Liver (tissue), 9 donors: ENCODE measurements around the gene PPP2R2D. TPM values are rescaled to one million over a fixed set of nuclear protein-coding genes. Genes with fewer than 3 reads are reported as not detected.

Experiments used
- DNase-seq: peaks from one replicate; pipeline ENCODE4 v3.0.0-alpha.2; 2017; ENCODE audit warnings: low spot score
- H3K27ac ChIP-seq, 2 donors: one replicate each; pipeline ENCODE4 v1.7.0; 2013; ENCODE audit warnings: inconsistent platforms in 2 of 2, low read length in 2 of 2, control low read depth in 1 of 2, low read depth in 1 of 2, mild to moderate bottlenecking in 1 of 2
- H3K27me3 ChIP-seq, 4 donors: one replicate each; pipeline versions ENCODE4 v1.6.1 to v1.7.0; 2013; ENCODE audit warnings: low read length in 3 of 4, inconsistent platforms in 1 of 4, mild to moderate bottlenecking in 1 of 4, moderate library complexity in 1 of 4; ENCODE audit not compliant: control insufficient read depth in 4 of 4, insufficient read depth in 4 of 4
- H3K36me3 ChIP-seq, 4 donors: one replicate each; pipeline versions ENCODE4 v1.6.1 to v1.7.0; 2013; ENCODE audit warnings: low read length in 3 of 4, mild to moderate bottlenecking in 3 of 4, low read depth in 1 of 4, moderate library complexity in 1 of 4; ENCODE audit not compliant: control insufficient read depth in 4 of 4, insufficient read depth in 3 of 4
- H3K4me1 ChIP-seq, 4 donors: one replicate each; pipeline versions ENCODE4 v1.6.1 to v1.7.0; 2013; ENCODE audit warnings: low read length in 3 of 4, mild to moderate bottlenecking in 3 of 4, moderate library complexity in 1 of 4; ENCODE audit not compliant: control insufficient read depth in 4 of 4, insufficient read depth in 4 of 4
- H3K4me3 ChIP-seq, 3 donors: one replicate each; pipeline versions ENCODE4 v1.6.1 to v1.7.0; 2013; ENCODE audit warnings: low read length in 3 of 3, control low read depth in 1 of 3, low read depth in 1 of 3, mild to moderate bottlenecking in 1 of 3
- H3K9ac ChIP-seq, 2 donors: one replicate each; pipeline ENCODE4 v1.7.0; 2013; ENCODE audit warnings: low read length in 2 of 2, mild to moderate bottlenecking in 2 of 2, moderate library complexity in 2 of 2, control low read depth in 1 of 2, low read depth in 1 of 2
- H3K9me3 ChIP-seq, 4 donors: one replicate each; pipeline versions ENCODE4 v1.6.1 to v1.7.0; 2013; ENCODE audit warnings: low read length in 3 of 4; ENCODE audit not compliant: control insufficient read depth in 4 of 4
- EGR1 ChIP-seq, 2 donors: IDR thresholded peaks; 2 replicates each; pipeline ENCODE4 v1.6.1; 2016 to 2018; ENCODE audit warnings: antibody characterized with exemption in 2 of 2, low read depth in 2 of 2
- FOXA1 ChIP-seq: IDR thresholded peaks from 2 replicates; pipeline ENCODE4 v1.6.1; 2016; ENCODE audit warnings: antibody characterized with exemption
- FOXA2 ChIP-seq: IDR thresholded peaks from 2 replicates; pipeline ENCODE4 v1.6.1; 2016; ENCODE audit warnings: antibody characterized with exemption
- GABPA ChIP-seq, 2 donors: IDR thresholded peaks in 1 of 2; conservative IDR thresholded peaks in 1 of 2; 2 replicates each; pipeline ENCODE4 v1.6.1; 2016; ENCODE audit warnings: antibody characterized with exemption in 2 of 2, mild to moderate bottlenecking in 1 of 2, moderate library complexity in 1 of 2
- HNF4A ChIP-seq, 2 donors: conservative IDR thresholded peaks; 2 replicates each; pipeline ENCODE4 v1.6.1; 2016; ENCODE audit warnings: antibody characterized with exemption in 2 of 2, mild to moderate bottlenecking in 2 of 2
- HNF4G ChIP-seq: IDR thresholded peaks from 2 replicates; pipeline ENCODE4 v1.6.1; 2016; ENCODE audit warnings: antibody characterized with exemption
- JUND ChIP-seq, 2 donors: IDR thresholded peaks; 2 replicates each; pipeline ENCODE4 v1.6.1; 2016; ENCODE audit warnings: antibody characterized with exemption in 2 of 2
- NR2F2 ChIP-seq: IDR thresholded peaks from 2 replicates; pipeline ENCODE4 v1.6.1; 2016; ENCODE audit warnings: antibody characterized with exemption
- RAD21 ChIP-seq, 2 donors: IDR thresholded peaks; 2 replicates each; pipeline ENCODE4 v1.6.1; 2016; ENCODE audit warnings: antibody characterized with exemption in 2 of 2, mild to moderate bottlenecking in 2 of 2
- RXRA ChIP-seq, 2 donors: IDR thresholded peaks; 2 replicates each; pipeline ENCODE4 v1.6.1; 2017 to 2018; ENCODE audit warnings: antibody characterized with exemption in 2 of 2, mild to moderate bottlenecking in 1 of 2
- SP1 ChIP-seq: IDR thresholded peaks from 2 replicates; pipeline ENCODE4 v1.6.1; 2018; ENCODE audit warnings: antibody characterized with exemption, mild to moderate bottlenecking
- TAF1 ChIP-seq: conservative IDR thresholded peaks from 2 replicates; pipeline ENCODE4 v1.6.1; 2016; ENCODE audit warnings: antibody characterized with exemption, mild to moderate bottlenecking
- YY1 ChIP-seq: IDR thresholded peaks from 2 replicates; pipeline ENCODE4 v1.6.1; 2016; ENCODE audit warnings: antibody characterized with exemption, mild to moderate bottlenecking
- ZBTB33 ChIP-seq: IDR thresholded peaks from 2 replicates; pipeline ENCODE4 v1.6.1; 2016; ENCODE audit warnings: antibody characterized with exemption
- whole genome bisulfite sequencing: extraction: QIAGEN DNeasy Blood & Tissue Kit; methylation state at CpG from one replicate; pipeline ENCODE4 v1.1.7; 2013; 5-methylcytosine and 5-hydroxymethylcytosine counted together
- polyA plus RNA-seq, 2 donors: library from polyadenylated mRNA; stranded (reverse) in 1 of 2; unstranded in 1 of 2; fragments of 200-250 nt in 1 of 2; fragments of >200 nt in 1 of 2; fragmentation: Nextera tagmentation in 1 of 2; extraction: Ambion mirVana in 1 of 2; gene quantifications; one replicate each; pipeline versions ENCODE4 v1.2.1 to v1.2.3, GENCODE V29; 2013 to 2015
- total RNA-seq, 2 donors: library from RNA; depleted of rRNA; stranded (reverse); fragments of >200 nt; gene quantifications; one replicate each; pipeline ENCODE4 v1.2.3, GENCODE V29; 2014
- TF ChIP-seq, protein P1 (sequence below): fragments of 150-350 bp; IDR thresholded peaks from 2 replicates; pipeline ENCODE4 v1.5.1; 2017; ENCODE audit warnings: improper control_type of control experiment, low read depth, low read length; ENCODE audit not compliant: missing input control
- TF ChIP-seq, protein P2 (sequence below): IDR thresholded peaks from 2 replicates; pipeline ENCODE4 v1.6.1; 2016; ENCODE audit warnings: antibody characterized with exemption
- TF ChIP-seq, protein P3 (sequence below): IDR thresholded peaks from 2 replicates; pipeline ENCODE4 v1.6.1; 2016; ENCODE audit warnings: antibody characterized with exemption
- TF ChIP-seq, protein P4 (sequence below): IDR thresholded peaks from 2 replicates; pipeline ENCODE4 v1.6.1; 2016; ENCODE audit warnings: antibody characterized with exemption, mild to moderate bottlenecking
- donor health status: healthy.
- donor health status: healthy.
- donor health status: healthy.
- donor health status: healthy.
- donor health status: healthy.

PPP2R2D gene
- total and polyA plus RNA-seq, 4 donors, result 5.9 to 20.5 (median 14.3) TPM

GRCh38 chr10:131944976-131945695, 44.3 kb downstream of the PPP2R2D start:
- DNase-seq, result no peak
- H3K27me3 ChIP-seq, result no peaks in the 10 kb centered on the region

More at GRCh38 chr10:131944976-131945695, 44.3 kb downstream of the PPP2R2D start:
- Histone ChIP-seq H3K4me1 (no peaks in the 10 kb centered on the region), H3K4me3 (no peak overlapping the region), H3K27ac (no peak overlapping the region), H3K9ac (no peak overlapping the region), H3K9me3 (no peaks in the 10 kb centered on the region), H3K36me3 (peaks cover 9 to 67% (median 51%) of the 10 kb centered on the region in 4 donors)
- TF ChIP-seq, protein P1, sequence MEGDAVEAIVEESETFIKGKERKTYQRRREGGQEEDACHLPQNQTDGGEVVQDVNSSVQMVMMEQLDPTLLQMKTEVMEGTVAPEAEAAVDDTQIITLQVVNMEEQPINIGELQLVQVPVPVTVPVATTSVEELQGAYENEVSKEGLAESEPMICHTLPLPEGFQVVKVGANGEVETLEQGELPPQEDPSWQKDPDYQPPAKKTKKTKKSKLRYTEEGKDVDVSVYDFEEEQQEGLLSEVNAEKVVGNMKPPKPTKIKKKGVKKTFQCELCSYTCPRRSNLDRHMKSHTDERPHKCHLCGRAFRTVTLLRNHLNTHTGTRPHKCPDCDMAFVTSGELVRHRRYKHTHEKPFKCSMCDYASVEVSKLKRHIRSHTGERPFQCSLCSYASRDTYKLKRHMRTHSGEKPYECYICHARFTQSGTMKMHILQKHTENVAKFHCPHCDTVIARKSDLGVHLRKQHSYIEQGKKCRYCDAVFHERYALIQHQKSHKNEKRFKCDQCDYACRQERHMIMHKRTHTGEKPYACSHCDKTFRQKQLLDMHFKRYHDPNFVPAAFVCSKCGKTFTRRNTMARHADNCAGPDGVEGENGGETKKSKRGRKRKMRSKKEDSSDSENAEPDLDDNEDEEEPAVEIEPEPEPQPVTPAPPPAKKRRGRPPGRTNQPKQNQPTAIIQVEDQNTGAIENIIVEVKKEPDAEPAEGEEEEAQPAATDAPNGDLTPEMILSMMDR, result no peak
- TF ChIP-seq ZBTB33, result no peak
- no peak for TF ChIP-seq EGR1 (IDR thresholded peaks at IDR 0.05; ENCODE audit: low read depth in 2 of 2)
- no peak for TF ChIP-seq YY1
- no peak for TF ChIP-seq FOXA2
- TF ChIP-seq JUND (IDR thresholded peaks at IDR 0.05), result no peak
- no peak for TF ChIP-seq RXRA (IDR thresholded peaks at IDR 0.05)
- TF ChIP-seq HNF4G, result no peak
- TF ChIP-seq NR2F2, result no peak
- TF ChIP-seq, protein P2, sequence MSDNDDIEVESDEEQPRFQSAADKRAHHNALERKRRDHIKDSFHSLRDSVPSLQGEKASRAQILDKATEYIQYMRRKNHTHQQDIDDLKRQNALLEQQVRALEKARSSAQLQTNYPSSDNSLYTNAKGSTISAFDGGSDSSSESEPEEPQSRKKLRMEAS, result no peak
- no peak for TF ChIP-seq SP1
- no peak for TF ChIP-seq FOXA1
- TF ChIP-seq GABPA (IDR thresholded peaks at IDR 0.05 in 1 of 2, conservative IDR thresholded peaks at IDR 0.05 in 1 of 2), result no peak
- TF ChIP-seq, protein P3, sequence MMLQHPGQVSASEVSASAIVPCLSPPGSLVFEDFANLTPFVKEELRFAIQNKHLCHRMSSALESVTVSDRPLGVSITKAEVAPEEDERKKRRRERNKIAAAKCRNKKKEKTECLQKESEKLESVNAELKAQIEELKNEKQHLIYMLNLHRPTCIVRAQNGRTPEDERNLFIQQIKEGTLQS, result no peak
- TF ChIP-seq RAD21 (IDR thresholded peaks at IDR 0.05), result no peak
- no peak for TF ChIP-seq TAF1
- no peak for TF ChIP-seq HNF4A (conservative IDR thresholded peaks at IDR 0.05)
- TF ChIP-seq, protein P4, sequence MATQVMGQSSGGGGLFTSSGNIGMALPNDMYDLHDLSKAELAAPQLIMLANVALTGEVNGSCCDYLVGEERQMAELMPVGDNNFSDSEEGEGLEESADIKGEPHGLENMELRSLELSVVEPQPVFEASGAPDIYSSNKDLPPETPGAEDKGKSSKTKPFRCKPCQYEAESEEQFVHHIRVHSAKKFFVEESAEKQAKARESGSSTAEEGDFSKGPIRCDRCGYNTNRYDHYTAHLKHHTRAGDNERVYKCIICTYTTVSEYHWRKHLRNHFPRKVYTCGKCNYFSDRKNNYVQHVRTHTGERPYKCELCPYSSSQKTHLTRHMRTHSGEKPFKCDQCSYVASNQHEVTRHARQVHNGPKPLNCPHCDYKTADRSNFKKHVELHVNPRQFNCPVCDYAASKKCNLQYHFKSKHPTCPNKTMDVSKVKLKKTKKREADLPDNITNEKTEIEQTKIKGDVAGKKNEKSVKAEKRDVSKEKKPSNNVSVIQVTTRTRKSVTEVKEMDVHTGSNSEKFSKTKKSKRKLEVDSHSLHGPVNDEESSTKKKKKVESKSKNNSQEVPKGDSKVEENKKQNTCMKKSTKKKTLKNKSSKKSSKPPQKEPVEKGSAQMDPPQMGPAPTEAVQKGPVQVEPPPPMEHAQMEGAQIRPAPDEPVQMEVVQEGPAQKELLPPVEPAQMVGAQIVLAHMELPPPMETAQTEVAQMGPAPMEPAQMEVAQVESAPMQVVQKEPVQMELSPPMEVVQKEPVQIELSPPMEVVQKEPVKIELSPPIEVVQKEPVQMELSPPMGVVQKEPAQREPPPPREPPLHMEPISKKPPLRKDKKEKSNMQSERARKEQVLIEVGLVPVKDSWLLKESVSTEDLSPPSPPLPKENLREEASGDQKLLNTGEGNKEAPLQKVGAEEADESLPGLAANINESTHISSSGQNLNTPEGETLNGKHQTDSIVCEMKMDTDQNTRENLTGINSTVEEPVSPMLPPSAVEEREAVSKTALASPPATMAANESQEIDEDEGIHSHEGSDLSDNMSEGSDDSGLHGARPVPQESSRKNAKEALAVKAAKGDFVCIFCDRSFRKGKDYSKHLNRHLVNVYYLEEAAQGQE, result no peak
- WGBS, result 97% methylated on average over 28 of the region's 28 CpGs
